GM19328 (cell line): Measurements from ENCODE around the gene ARFGEF3.
"Not testable (repeated sequence)": the region's sequence is repeated elsewhere in the genome, so short reads cannot be mapped to it uniquely, and the experiment has no call there.

ENCODE experiments used
- ATAC-seq: cut with Tn5 transposase; IDR thresholded peaks from one replicate; pipeline ENCODE4 v1.9.1; 2021; ENCODE audit warnings: mild to moderate bottlenecking, moderate library complexity; ENCODE audit not compliant: unreplicated experiment

ARFGEF3 gene

GRCh38 chr6:138271451-138271850 is 109.7 kb downstream of the ARFGEF3 start:
- ATAC-seq = no peak

GRCh38 chr6:138272533-138273315 is 111.0 kb downstream of the ARFGEF3 start:
- no peak for ATAC-seq

- ATAC-seq = no peak
Observed at GRCh38 chr6:138275976-138276375, 114.2 kb downstream of the ARFGEF3 start.

GRCh38 chr6:138277835-138278234 is 116.1 kb downstream of the ARFGEF3 start:
- ATAC-seq = no peak

DNA sequence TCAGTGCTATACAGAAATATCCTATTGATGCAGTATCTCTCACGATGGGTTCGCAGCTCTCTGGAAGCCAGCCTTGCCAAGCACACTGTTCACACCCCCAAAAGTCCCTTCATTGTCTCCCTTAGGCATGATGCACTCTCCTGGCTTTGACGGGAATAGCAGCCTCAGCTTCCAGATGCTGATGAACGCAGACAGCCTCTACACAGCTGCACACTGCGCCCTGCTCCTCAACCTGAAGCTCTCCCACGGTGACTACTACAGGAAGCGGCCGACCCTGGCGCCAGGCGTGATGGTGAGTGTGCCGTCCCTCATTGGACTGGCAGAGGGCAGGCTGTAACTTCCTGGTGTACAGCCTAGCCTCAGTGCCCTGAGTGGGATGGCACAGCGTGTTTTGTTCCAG is 116.6 kb downstream of the ARFGEF3 start:
- no peak for ATAC-seq

DNA sequence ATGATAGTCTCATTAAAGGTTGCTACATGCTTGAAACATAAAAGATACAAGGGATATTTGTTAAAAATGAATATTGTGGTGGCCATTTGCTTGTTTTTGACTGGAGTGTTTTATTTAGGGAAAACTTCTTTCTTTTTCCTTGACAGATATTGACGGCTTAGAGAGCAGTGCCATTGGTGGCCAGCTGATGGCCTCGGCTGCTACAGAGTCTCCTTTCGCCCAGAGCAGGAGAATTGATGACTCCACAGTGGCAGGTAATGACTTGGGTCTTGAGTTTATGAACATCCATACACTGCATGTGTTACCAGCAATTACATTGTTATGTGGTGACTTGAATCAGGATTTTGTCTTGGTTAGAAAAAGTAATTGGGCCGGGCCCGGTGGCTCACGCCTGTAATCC is 124.1 kb downstream of the ARFGEF3 start:
- no peak for ATAC-seq

DNA sequence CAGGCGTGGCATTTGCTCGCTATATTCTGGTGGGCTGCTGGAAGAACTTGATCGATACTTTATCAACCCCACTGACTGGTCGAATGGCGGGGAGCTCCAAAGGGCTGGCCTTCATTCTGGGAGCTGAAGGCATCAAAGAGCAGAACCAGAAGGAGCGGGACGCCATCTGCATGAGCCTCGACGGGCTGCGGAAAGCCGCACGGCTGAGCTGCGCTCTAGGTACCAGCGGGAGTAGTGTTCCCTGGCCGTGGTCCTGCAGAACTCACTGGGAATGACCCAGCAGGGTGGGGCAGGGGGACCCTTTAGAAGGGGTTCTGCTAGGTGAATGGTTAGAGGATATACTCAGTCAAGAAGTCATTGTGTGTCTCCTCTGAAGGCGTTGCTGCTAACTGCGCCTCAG is 125.0 kb downstream of the ARFGEF3 start:
- ATAC-seq = no peak

DNA sequence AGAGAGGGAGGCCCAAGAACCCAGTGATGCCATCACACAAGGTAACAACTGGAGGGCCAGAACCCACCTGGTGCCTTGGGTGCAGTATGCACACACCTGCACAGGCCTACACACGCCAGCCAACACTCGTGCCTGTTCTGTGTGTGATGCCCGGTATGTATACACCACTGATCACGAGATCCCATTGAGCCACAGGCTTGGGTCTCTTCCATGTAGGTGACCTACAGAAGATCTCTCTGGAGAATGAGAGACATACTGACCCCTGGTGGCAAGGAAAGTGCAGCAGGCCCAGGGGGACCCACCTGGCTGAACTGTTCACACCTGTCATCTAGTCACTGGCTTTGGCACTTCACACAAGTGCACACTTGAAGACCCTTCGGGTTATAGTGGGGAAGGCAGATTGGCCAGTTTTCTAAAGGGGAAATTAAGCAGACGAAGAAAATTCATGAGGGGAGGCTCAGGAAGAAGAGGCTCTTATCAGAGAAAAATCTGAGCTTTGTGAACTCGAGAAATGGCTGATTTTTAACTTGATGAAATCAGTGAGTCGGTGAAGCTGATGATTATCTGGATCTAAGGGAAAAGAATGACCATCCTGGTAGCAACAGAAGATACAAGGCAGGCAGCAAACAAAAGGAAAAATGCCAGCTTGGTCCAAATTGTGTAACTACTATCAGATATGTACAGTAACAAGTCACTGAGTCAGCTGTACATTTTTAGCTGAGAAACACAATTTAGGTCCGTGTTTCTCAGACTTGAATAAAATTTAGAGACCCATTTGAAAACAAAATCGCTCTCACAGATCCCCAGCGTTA is 125.6 kb downstream of the ARFGEF3 start:
- ATAC-seq = no peak

DNA sequence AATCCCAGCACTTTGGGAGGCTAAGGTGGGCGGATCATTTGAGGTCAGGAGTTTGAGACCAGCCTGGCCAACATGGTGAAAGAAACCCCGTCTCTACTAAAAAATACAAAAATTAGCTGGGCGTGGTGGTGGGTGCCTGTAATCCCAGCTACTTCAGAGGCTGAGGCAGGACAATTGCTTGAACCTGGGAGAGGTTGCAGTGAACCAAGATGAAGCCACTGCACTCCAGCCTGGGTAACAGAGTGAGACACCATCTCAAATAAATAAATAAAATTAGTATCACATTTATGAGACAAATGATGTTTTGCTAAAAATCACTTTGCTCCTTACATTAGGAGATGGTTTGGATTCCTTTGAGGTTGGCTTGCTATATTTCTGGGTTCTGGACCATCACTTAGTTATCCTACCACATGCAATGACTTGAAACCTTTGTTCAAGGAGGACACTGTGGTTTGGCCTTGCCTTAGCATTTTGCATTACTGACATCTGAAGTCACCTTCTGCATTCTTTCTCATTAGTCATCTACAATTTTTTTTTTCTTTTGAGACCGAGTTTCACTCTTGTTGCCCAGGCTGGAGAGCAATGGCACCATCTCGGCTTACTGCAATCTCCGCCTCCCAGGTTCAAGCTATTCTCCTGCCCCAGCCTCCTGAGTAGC is 126.8 kb downstream of the ARFGEF3 start:
- not testable (repeated sequence) for ATAC-seq

GRCh38 chr6:138289739-138290138 is 128.0 kb downstream of the ARFGEF3 start:
- no peak for ATAC-seq

GRCh38 chr6:138290423-138290962 is 128.8 kb downstream of the ARFGEF3 start:
- no peak for ATAC-seq

DNA sequence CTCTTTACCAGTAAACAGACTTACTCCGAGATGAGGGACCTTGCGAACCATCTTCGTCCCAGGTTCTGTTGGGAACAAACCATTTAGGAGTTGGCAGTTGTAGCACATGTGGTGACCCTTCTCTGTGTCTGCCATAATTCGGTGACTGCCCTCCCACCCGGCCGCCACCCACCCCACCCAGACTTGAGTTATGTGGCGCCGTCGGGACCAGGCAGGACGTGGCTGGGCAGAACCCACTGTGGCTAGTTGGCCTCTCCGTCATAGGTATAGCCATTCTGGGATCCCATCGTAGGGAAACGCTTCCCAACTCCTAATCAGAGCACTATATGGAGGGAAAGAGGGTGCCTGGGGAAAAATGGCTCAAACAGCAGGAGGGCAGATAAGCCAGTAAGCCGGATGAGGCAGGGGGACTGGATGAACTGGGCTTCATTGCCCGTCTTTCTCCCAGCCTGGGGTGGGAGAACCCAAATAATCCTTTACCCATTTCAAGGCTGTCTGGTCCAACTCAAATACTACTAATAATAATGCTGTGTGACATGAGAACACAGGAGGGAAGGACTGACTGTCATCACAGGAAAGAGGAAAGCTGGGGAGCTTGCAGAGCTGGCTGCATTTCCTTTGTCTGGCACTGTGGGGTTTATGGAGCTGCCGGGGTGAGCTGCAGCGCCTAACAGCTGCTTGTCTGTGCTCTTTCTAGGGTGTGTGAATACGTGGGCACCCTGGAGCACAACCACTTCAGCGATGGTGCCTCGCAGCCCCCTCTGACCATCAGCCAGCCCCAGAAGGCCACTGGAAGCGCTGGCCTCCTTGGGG is 129.5 kb downstream of the ARFGEF3 start:
- ATAC-seq = no peak

GRCh38 chr6:138291849-138292181 is 130.1 kb downstream of the ARFGEF3 start:
- no peak for ATAC-seq

DNA sequence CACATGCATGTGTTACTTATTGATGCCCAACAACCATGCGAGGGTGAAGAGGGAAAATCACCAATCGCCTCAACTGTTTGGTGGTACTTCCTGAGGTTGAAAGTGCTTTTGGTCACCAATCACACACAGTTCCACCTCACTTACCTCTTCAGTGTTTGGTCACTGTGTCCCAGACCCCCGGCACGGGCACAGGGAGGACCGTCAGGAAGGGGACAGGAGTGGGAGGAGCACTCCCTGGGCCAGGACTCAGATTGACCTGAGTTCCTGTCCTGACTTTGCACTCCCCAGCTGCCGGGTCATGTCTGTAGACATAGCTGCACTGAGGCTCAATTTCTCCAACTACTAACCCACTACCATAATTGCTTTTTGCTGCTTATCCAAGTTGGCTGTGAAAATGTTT is 130.7 kb downstream of the ARFGEF3 start:
- no peak for ATAC-seq

- ATAC-seq = no peak
Observed at GRCh38 chr6:138293428-138294395, 132.0 kb downstream of the ARFGEF3 start.

GRCh38 chr6:138296381-138296780 is 134.6 kb downstream of the ARFGEF3 start:
- no peak for ATAC-seq

GRCh38 chr6:138296786-138297185 is 135.0 kb downstream of the ARFGEF3 start:
- no peak for ATAC-seq

DNA sequence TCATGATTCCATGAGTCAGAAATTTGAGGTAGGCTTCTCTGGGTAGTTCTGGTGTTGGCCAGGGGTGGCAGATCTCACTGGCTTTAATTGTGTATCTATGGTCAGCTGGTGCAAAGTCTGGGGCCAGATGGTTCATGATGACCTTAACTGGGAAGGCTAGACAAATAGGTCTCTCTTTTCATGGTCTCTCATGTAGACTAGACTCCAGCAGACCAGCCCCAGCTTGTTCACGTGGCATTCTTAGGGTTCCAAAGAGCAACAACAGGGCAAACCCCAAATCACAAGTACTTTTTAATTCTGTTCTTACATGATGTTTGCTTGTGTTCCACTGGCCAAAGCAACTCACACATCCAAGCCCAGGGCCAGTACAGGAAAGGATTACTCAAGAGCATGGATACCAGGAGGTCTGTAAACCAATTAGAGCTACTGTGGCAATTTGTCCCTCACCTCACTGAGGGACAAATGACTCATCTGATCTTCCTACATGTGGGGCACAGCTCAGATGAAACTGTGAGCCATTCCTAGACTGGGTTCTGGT is 136.1 kb downstream of the ARFGEF3 start:
- no peak for ATAC-seq

- ATAC-seq = no peak
Observed at GRCh38 chr6:138300469-138300868, 138.7 kb downstream of the ARFGEF3 start.
